SK-N-SH (cell line): ENCODE measurements around the gene OGN. TPM values are rescaled to one million over a fixed set of nuclear protein-coding genes. Genes with fewer than 3 reads are reported as not detected.

Experiments used
- CTCF ChIA-PET: fragments of 300-600, 350-600 bp; formaldehyde crosslinking; extraction: SDS; loops from one replicate; lab custom pipeline; 2021; lab: Yijun Ruan, JAX
- POLR2A ChIA-PET: fragments of 350-600 bp; sonication (Branson Sonifier 250); formaldehyde crosslinking; extraction: SDS; loops from one replicate; lab custom pipeline; 2020; ENCODE audit warnings: antibody characterized with exemption, inconsistent platforms; lab: Yijun Ruan, JAX
- DNase-seq: peaks from one replicate; pipeline ENCODE4 v3.0.0; 2012
- H2AFZ ChIP-seq: fragments of 200-600 bp; sonication (generic); 2 replicates; pipeline ENCODE4 v1.8.1; 2016; ENCODE audit warnings: antibody characterized with exemption, mild to moderate bottlenecking, low read depth
- H3F3A ChIP-seq: fragments of 200-600 bp; sonication (generic); replicated peaks from 2 replicates; pipeline ENCODE3; 2016; ENCODE audit warnings: antibody characterized with exemption, mild to moderate bottlenecking; ENCODE audit not compliant: insufficient read depth
- H3K27ac ChIP-seq, 2 experiments: fragments of 200-500 bp in 1 of 2; fragments of 200-600 bp in 1 of 2; sonication (Bioruptor generic) in 1 of 2; sonication (generic), shearing (Covaris generic) in 1 of 2; 2 replicates each; pipeline versions ENCODE4 v1.5.1 to v1.6.1; 2014 to 2016; ENCODE audit warnings: low read depth in 2 of 2, inconsistent platforms in 1 of 2, low read length in 1 of 2, mild to moderate bottlenecking in 1 of 2, mixed read lengths in 1 of 2
- H3K27me3 ChIP-seq: fragments of 200-600 bp; sonication (generic), shearing (Covaris generic); 2 replicates; pipeline ENCODE4 v1.6.1; 2016; ENCODE audit warnings: mixed run types; ENCODE audit not compliant: insufficient read depth
- H3K36me3 ChIP-seq, 2 experiments: fragments of 200-500 bp in 1 of 2; fragments of 200-600 bp in 1 of 2; sonication (Bioruptor generic) in 1 of 2; sonication (generic) in 1 of 2; replicated peaks in 1 of 2; 2 replicates each; pipeline versions ENCODE3 to v1.5.1; 2014 to 2016; ENCODE audit warnings: low read length in 1 of 2, mild to moderate bottlenecking in 1 of 2; ENCODE audit not compliant: insufficient read depth in 2 of 2, control insufficient read depth in 1 of 2
- H3K4me1 ChIP-seq, 2 experiments: fragments of 200-500 bp in 1 of 2; fragments of 200-600 bp in 1 of 2; sonication (Bioruptor generic) in 1 of 2; sonication (generic), shearing (Covaris generic) in 1 of 2; 2 replicates each; pipeline versions ENCODE4 v1.5.1 to v1.6.1; 2014 to 2016; ENCODE audit warnings: low read depth in 1 of 2, low read length in 1 of 2, mixed run types in 1 of 2; ENCODE audit not compliant: insufficient read depth in 2 of 2, control insufficient read depth in 1 of 2
- H3K4me2 ChIP-seq: fragments of 200-600 bp; sonication (generic), shearing (Covaris generic); 2 replicates; pipeline ENCODE4 v1.6.1; 2017; ENCODE audit warnings: mixed run types
- H3K4me3 ChIP-seq, 2 experiments: fragments of 200-500 bp in 1 of 2; fragments of 200-600 bp in 1 of 2; sonication (Bioruptor generic) in 1 of 2; sonication (generic), shearing (Covaris generic) in 1 of 2; 2 replicates each; pipeline versions ENCODE4 v1.5.1 to v1.8.1; 2014 to 2016; ENCODE audit warnings: low read depth in 2 of 2, inconsistent platforms in 1 of 2, low read length in 1 of 2, mild to moderate bottlenecking in 1 of 2, mixed read lengths in 1 of 2, moderate library complexity in 1 of 2
- H3K79me2 ChIP-seq: fragments of 200-600 bp; sonication (generic); 2 replicates; pipeline ENCODE4 v1.8.1; 2017; ENCODE audit warnings: mild to moderate bottlenecking; ENCODE audit not compliant: insufficient read depth
- H3K9ac ChIP-seq: fragments of 200-600 bp; sonication (generic); 2 replicates; pipeline ENCODE4 v1.6.1; 2017; ENCODE audit warnings: mixed run types
- H3K9me2 ChIP-seq: fragments of 200-600 bp; sonication (generic); 2 replicates; pipeline ENCODE4 v1.6.1; 2017; ENCODE audit warnings: mixed run types
- H3K9me3 ChIP-seq: fragments of 200-600 bp; sonication (generic); 2 replicates; pipeline ENCODE4 v1.6.1; 2017; ENCODE audit warnings: mixed run types, mild to moderate bottlenecking, moderate library complexity
- H4K20me1 ChIP-seq: fragments of 200-600 bp; sonication (generic); 2 replicates; pipeline ENCODE4 v1.6.1; 2017; ENCODE audit warnings: mild to moderate bottlenecking, mixed run types; ENCODE audit not compliant: insufficient read depth
- ELF1 ChIP-seq: IDR thresholded peaks from 2 replicates; pipeline ENCODE4 v1.4.0; 2012
- FOSL2 ChIP-seq: IDR thresholded peaks from 2 replicates; pipeline ENCODE4 v1.4.0; 2012; ENCODE audit warnings: low read depth, mild to moderate bottlenecking, moderate library complexity, borderline replicate concordance
- GABPA ChIP-seq: IDR thresholded peaks from 2 replicates; pipeline ENCODE4 v1.4.0; 2012; ENCODE audit warnings: low read depth, mild to moderate bottlenecking
- JUND ChIP-seq: IDR thresholded peaks from 2 replicates; pipeline ENCODE4 v1.4.0; 2012
- NFIC ChIP-seq: IDR thresholded peaks from 2 replicates; pipeline ENCODE4 v1.4.0; 2012; ENCODE audit warnings: borderline replicate concordance
- PBX3 ChIP-seq: IDR thresholded peaks from 2 replicates; pipeline ENCODE4; 2012
- POLR2AphosphoS5 ChIP-seq: IDR thresholded peaks from 2 replicates; pipeline ENCODE4 v1.6.1; 2012; ENCODE audit warnings: low read depth, low read length
- TAF1 ChIP-seq: IDR thresholded peaks from 2 replicates; pipeline ENCODE4 v1.6.1; 2012; ENCODE audit warnings: low read depth, mild to moderate bottlenecking, low read length, moderate library complexity, borderline replicate concordance
- TCF12 ChIP-seq: IDR thresholded peaks from 2 replicates; pipeline ENCODE4 v1.4.0; 2012
- TEAD4 ChIP-seq: IDR thresholded peaks from 2 replicates; pipeline ENCODE4 v1.4.0; 2012; ENCODE audit warnings: mild to moderate bottlenecking, borderline replicate concordance; ENCODE audit not compliant: insufficient read depth
- USF1 ChIP-seq: IDR thresholded peaks from 2 replicates; pipeline ENCODE4 v1.4.0; 2012; ENCODE audit warnings: low read depth, borderline replicate concordance
- YY1 ChIP-seq: IDR thresholded peaks from 2 replicates; pipeline ENCODE4 v1.4.0; 2012; ENCODE audit warnings: low read depth, mild to moderate bottlenecking
- ZBTB33 ChIP-seq: IDR thresholded peaks from 2 replicates; pipeline ENCODE4 v1.4.0; 2012; ENCODE audit warnings: low read depth, borderline replicate concordance
- WGBS: methylation state at CpG from one replicate; pipeline ENCODE4 v1.1.6; 2017; ENCODE audit warnings: low lambda C conversion rate; 5-methylcytosine and 5-hydroxymethylcytosine counted together
- polyA plus RNA-seq, 3 experiments: library from polyadenylated mRNA; depleted of rRNA; stranded (reverse); fragments of >200 nt; gene quantifications; 2 replicates each; pipeline ENCODE4 v1.2.3, GENCODE V29; 2012

Gene OGN
- polyA plus RNA-seq, 1 of the 3 experiments (the other 2 are of a cell fraction) = 0.03 TPM

- Histone ChIP-seq H3K79me2 (no peaks in the 10 kb centered on the region), H2AFZ (no peak overlapping the region), H3K36me3 (no peaks in the 10 kb centered on the region), H3K27me3 (no peaks in the 10 kb centered on the region), H3K9me3 (no peaks in the 10 kb centered on the region), H3K9ac (no peak overlapping the region), H3K4me3 (no peak overlapping the region), H3K4me1 (peaks cover 0 to 16% of the 10 kb centered on the region in 2 experiments; a peak in 3 of 4 replicates), H3K4me2 (no peak overlapping the region), H3K27ac (no peak overlapping the region), H4K20me1 (no peaks in the 10 kb centered on the region), H3K9me2 (no peaks in the 10 kb centered on the region), H3F3A (no peaks in the 10 kb centered on the region)
- ChIA-PET POLR2A (no interaction called here), CTCF (no interaction called here)
- 91% methylated on average over 1 of the region's 1 CpG for WGBS
- TF ChIP-seq GABPA (no peak), YY1 (no peak), TAF1 (no peak), ZBTB33 (no peak), USF1 (no peak)
- no peak for DNase-seq
Observed at GRCh38 chr9:92395617-92396016, 8.8 kb downstream of the OGN start.

- Histone ChIP-seq H3K4me1 (peaks cover 0 to 16% of the 10 kb centered on the region in 2 experiments; a peak in 3 of 4 replicates), H3K36me3 (no peaks in the 10 kb centered on the region), H3K27me3 (no peaks in the 10 kb centered on the region), H4K20me1 (no peaks in the 10 kb centered on the region), H3K9ac (no peak overlapping the region), H3K4me2 (peak overlapping the region; percentile 30; the same call in 1 of the 2 replicates), H3F3A (peaks cover 2% of the 10 kb centered on the region), H2AFZ (no peak overlapping the region; the same call in 1 of the 2 replicates), H3K4me3 (no peak overlapping the region)
- ChIA-PET POLR2A (no interaction called here), CTCF (no interaction called here)
- no peak for DNase-seq
- TF ChIP-seq TEAD4 (no peak), NFIC (peak; percentile 26; the same call in 1 of the 2 replicates)
- TF ChIP-seq, all 33 proteins: peak for 1
- H3K9me3 ChIP-seq = no peaks in the 10 kb centered on the region
- H3K27ac ChIP-seq = peak overlapping the region; percentile 2 to 57; a peak in 3 of 4 replicates
- no peaks in the 10 kb centered on the region for H3K79me2 ChIP-seq
- WGBS = 22% methylated on average over 1 of the region's 1 CpG
- H3K9me2 ChIP-seq = no peaks in the 10 kb centered on the region
Observed at GRCh38 chr9:92393686-92394085, 10.7 kb downstream of the OGN start.

- Histone ChIP-seq H3K9me3 (no peaks in the 10 kb centered on the region), H3K4me3 (no peak overlapping the region), H3F3A (peaks cover 3% of the 10 kb centered on the region), H3K9ac (no peak overlapping the region), H3K9me2 (no peaks in the 10 kb centered on the region), H3K27me3 (no peaks in the 10 kb centered on the region), H3K4me1 (peaks cover 0 to 16% of the 10 kb centered on the region in 2 experiments; a peak in 3 of 4 replicates), H3K27ac (no peak overlapping the region; a peak in 1 of 4 replicates), H3K36me3 (no peaks in the 10 kb centered on the region), H3K79me2 (no peaks in the 10 kb centered on the region), H3K4me2 (no peak overlapping the region; the same call in 1 of the 2 replicates), H4K20me1 (no peaks in the 10 kb centered on the region), H2AFZ (no peak overlapping the region)
- TF ChIP-seq PBX3 = peak; percentile 61
- 0 out of 2 replicates have a peak, but pooled peaks have one; percentile 12 for TF ChIP-seq JUND
- peak; percentile 37 for TF ChIP-seq TCF12
- TF ChIP-seq POLR2AphosphoS5 = no peak
- TF ChIP-seq ELF1 = no peak
- 0 out of 2 replicates have a peak, but pooled peaks have one; percentile 10 for TF ChIP-seq FOSL2
- no peak for DNase-seq
- ChIA-PET POLR2A (no interaction called here), CTCF (interaction anchor here (0.6 kb wide), 1 partner anchor 165 kb away, joined by 3 read pairs; no protein-coding TSS in a partner anchor)
- 79% methylated on average over 2 of the region's 2 CpGs for WGBS
Observed at GRCh38 chr9:92392690-92393089, 11.7 kb downstream of the OGN start.
